HepG2 (cell line): ENCODE results near the gene IBA57. TPM values are rescaled to one million over a fixed set of nuclear protein-coding genes. Genes with fewer than 3 reads are reported as not detected.

Experiments used
- ATF3 ChIP-seq: sonication (generic); formaldehyde crosslinking; IDR thresholded peaks from 2 replicates; pipeline ENCODE4 v1.4.0; 2020; ENCODE audit warnings: missing genetic modification reagents
- DRAP1 ChIP-seq: IDR thresholded peaks from 2 replicates; pipeline ENCODE4 v1.6.1; 2016; ENCODE audit warnings: missing genetic modification reagents, missing compliant biosample characterization
- KAT8 ChIP-seq: IDR thresholded peaks from 2 replicates; pipeline ENCODE4 v1.6.1; 2016; ENCODE audit warnings: missing genetic modification reagents, missing compliant biosample characterization
- KDM2A ChIP-seq: sonication (generic); formaldehyde crosslinking; IDR thresholded peaks from 2 replicates; pipeline ENCODE4 v1.4.0; 2020; ENCODE audit warnings: low read depth, missing genetic modification reagents, borderline replicate concordance
- KLF6 ChIP-seq: IDR thresholded peaks from 2 replicates; pipeline ENCODE4 v1.8.0; 2016; ENCODE audit warnings: missing biosample characterization, missing genetic modification reagents
- POLR2G ChIP-seq: fragments of 200-400 bp; formaldehyde crosslinking; IDR thresholded peaks from 2 replicates; pipeline ENCODE4 v1.6.1; 2018; ENCODE audit warnings: mild to moderate bottlenecking, low read depth, low read length, moderate library complexity
- RFX5 ChIP-seq: IDR thresholded peaks from 2 replicates; pipeline ENCODE4 v1.6.1; 2011; ENCODE audit warnings: low read depth, low read length, improper control_type of control experiment
- THAP11 ChIP-seq: IDR thresholded peaks from 2 replicates; pipeline ENCODE4 v1.6.1; 2016; ENCODE audit warnings: missing biosample characterization, missing genetic modification reagents
- ZBTB10 ChIP-seq: sonication (generic); formaldehyde crosslinking; IDR thresholded peaks from 2 replicates; pipeline ENCODE4 v1.4.0; 2020; ENCODE audit warnings: missing genetic modification reagents, borderline replicate concordance
- ZBTB38 ChIP-seq: sonication (generic); formaldehyde crosslinking; IDR thresholded peaks from 2 replicates; pipeline ENCODE4 v1.5.1; 2020; ENCODE audit warnings: mild to moderate bottlenecking, missing genetic modification reagents
- ZFP1 ChIP-seq: IDR thresholded peaks from 2 replicates; pipeline ENCODE4 v1.6.1; 2016
- ZFP36L2 ChIP-seq: sonication (generic); formaldehyde crosslinking; IDR thresholded peaks from 2 replicates; pipeline ENCODE4 v1.4.0; 2020; ENCODE audit warnings: missing genetic modification reagents
- ZNF142 ChIP-seq: sonication (generic); formaldehyde crosslinking; IDR thresholded peaks from 2 replicates; pipeline ENCODE4 v1.4.0; 2020; ENCODE audit warnings: missing genetic modification reagents
- ZNF280B ChIP-seq: sonication (generic); formaldehyde crosslinking; IDR thresholded peaks from 2 replicates; pipeline ENCODE4 v1.5.0; 2020; ENCODE audit warnings: missing genetic modification reagents, mild to moderate bottlenecking, borderline replicate concordance
- ZNF619 ChIP-seq: sonication (generic); formaldehyde crosslinking; IDR thresholded peaks from 2 replicates; pipeline ENCODE4 v1.4.0; 2020; ENCODE audit warnings: mild to moderate bottlenecking, missing genetic modification reagents
- ZNF639 ChIP-seq: conservative IDR thresholded peaks from 2 replicates; pipeline ENCODE4 v1.6.1; 2018; ENCODE audit warnings: missing genetic modification reagents
- ZNF768 ChIP-seq: sonication (generic); formaldehyde crosslinking; IDR thresholded peaks from 2 replicates; pipeline ENCODE4 v1.4.0; 2020; ENCODE audit warnings: missing genetic modification reagents
- polyA plus RNA-seq, 8 experiments: library from polyadenylated mRNA; depleted of rRNA in 3 of 8; stranded (reverse) in 7 of 8; unstranded in 1 of 8; fragments of >200 nt; fragmentation: Illumina TruSeq in 4 of 8; extraction: Trizol in 4 of 8; gene quantifications; 2 replicates each; pipeline versions ENCODE4 v1.2.1 to v1.2.3, GENCODE V29; 2011 to 2016; ENCODE audit warnings: low read depth in 4 of 8, missing spikeins in 1 of 8, mixed read lengths in 1 of 8; ENCODE audit not compliant: insufficient read depth in 1 of 8
- total RNA-seq, 5 experiments: library from RNA; depleted of rRNA; stranded (reverse); fragments of >200 nt; fragmentation: Illumina TruSeq; extraction: Trizol; gene quantifications; 2 replicates each; pipeline ENCODE4 v1.2.3, GENCODE V29; 2016; ENCODE audit warnings: low read depth in 1 of 5

Gene IBA57
- total and polyA plus RNA-seq, 2 of the 13 experiments (the other 11 are each of a cell fraction or from before 2014, with no cell fraction given): 2.3 to 10.2 TPM

- TF ChIP-seq ZBTB10 (CRISPR knock-in tag) (no peak), ZNF280B (CRISPR knock-in tag) (no peak), KLF6 (peak; percentile 71), ZNF768 (CRISPR knock-in tag) (peak; percentile 65; the same call in 1 of the 2 replicates), THAP11 (peak; percentile 92), ZFP1 (CRISPR knock-in tag) (0 out of 2 replicates have a peak, but pooled peaks have one; percentile 48), RFX5 (peak; percentile 39; the same call in 1 of the 2 replicates), DRAP1 (CRISPR knock-in tag) (peak; percentile 78), KAT8 (CRISPR knock-in tag) (peak; percentile 91), POLR2G (peak; percentile 87), ATF3 (CRISPR knock-in tag) (peak; percentile 65), ZNF619 (peak; percentile 27; the same call in 1 of the 2 replicates), ZNF142 (peak; percentile 23; the same call in 1 of the 2 replicates), ZFP36L2 (CRISPR knock-in tag) (0 out of 2 replicates have a peak, but pooled peaks have one; percentile 10), ZBTB38 (peak; percentile 77), KDM2A (CRISPR knock-in tag) (peak; percentile 92), ZNF639 (CRISPR knock-in tag) (peak; percentile 80; the same call in 1 of the 2 replicates)
Observed at GRCh38 chr1:228139931-228140723, 25.5 kb upstream of the IBA57 start, which contains the start of gene GUK1 (continued).
